HepG2 (cell line): ENCODE data around the gene NFAT5. TPM values are rescaled to one million over a fixed set of nuclear protein-coding genes. Genes with fewer than 3 reads are reported as not detected.

ENCODE experiments used
- AGO2 ChIP-seq: fragments of 200-400 bp; formaldehyde crosslinking; optimal IDR thresholded peaks from 2 replicates; pipeline ENCODE3; 2017; ENCODE audit warnings: mild to moderate bottlenecking, low read depth, low read length, moderate library complexity
- ARID5B ChIP-seq: IDR thresholded peaks from 2 replicates; pipeline ENCODE4 v1.4.0; 2020; ENCODE audit warnings: mild to moderate bottlenecking, missing genetic modification reagents
- ATF4 ChIP-seq, 2 experiments: fragments of 450-650 bp in 1 of 2; sonication (generic) in 1 of 2; formaldehyde crosslinking; IDR thresholded peaks; 2 replicates each; pipeline versions ENCODE4 v1.5.0 to v1.8.0; 2020 to 2022; ENCODE audit warnings: mild to moderate bottlenecking in 1 of 2, missing genetic modification reagents in 1 of 2
- ATF7 ChIP-seq, 2 experiments: fragments of 450-650 bp in 1 of 2; sonication (generic) in 1 of 2; formaldehyde crosslinking in 1 of 2; IDR thresholded peaks; 2 replicates each; pipeline versions ENCODE4 v1.4.0 to v1.6.1; 2016 to 2020; ENCODE audit warnings: antibody characterized with exemption in 1 of 2, mild to moderate bottlenecking in 1 of 2, missing genetic modification reagents in 1 of 2
- DZIP1 ChIP-seq: sonication (generic); formaldehyde crosslinking; IDR thresholded peaks from 2 replicates; pipeline ENCODE4 v1.5.0; 2020; ENCODE audit warnings: mild to moderate bottlenecking, missing genetic modification reagents
- GMEB1 ChIP-seq: sonication (generic); formaldehyde crosslinking; IDR thresholded peaks from 2 replicates; pipeline ENCODE4 v1.5.1; 2020; ENCODE audit warnings: missing genetic modification reagents, mild to moderate bottlenecking, borderline replicate concordance
- HNF1A ChIP-seq, 2 experiments: sonication (generic) in 1 of 2; formaldehyde crosslinking in 1 of 2; IDR thresholded peaks; 2 replicates each; pipeline versions ENCODE4 v1.4.0 to v1.6.1; 2016 to 2020; ENCODE audit warnings: borderline replicate concordance in 1 of 2, low read depth in 1 of 2, mild to moderate bottlenecking in 1 of 2, missing genetic modification reagents in 1 of 2
- IKZF1 ChIP-seq: fragments of 450-650 bp; IDR thresholded peaks from 2 replicates; pipeline ENCODE4 v1.7.1; 2016
- NKX3-1 ChIP-seq: sonication (generic); formaldehyde crosslinking; IDR thresholded peaks from 2 replicates; pipeline ENCODE4 v1.5.0; 2020; ENCODE audit warnings: missing genetic modification reagents
- POLR2A ChIP-seq, 2 experiments: IDR thresholded peaks; 2 replicates each; pipeline ENCODE4 v1.6.1; 2011; ENCODE audit warnings: low read depth in 2 of 2, low read length in 2 of 2, mild to moderate bottlenecking in 1 of 2, moderate library complexity in 1 of 2; ENCODE audit not compliant: insufficient read depth in 1 of 2
- RBM22 ChIP-seq: fragments of 200-400 bp; formaldehyde crosslinking; optimal IDR thresholded peaks from 2 replicates; pipeline ENCODE3; 2017; ENCODE audit warnings: mild to moderate bottlenecking, low read length, moderate library complexity
- SSRP1 ChIP-seq: IDR thresholded peaks from 2 replicates; pipeline ENCODE4 v1.6.1; 2016; ENCODE audit warnings: control low read depth
- ZNF562 ChIP-seq: sonication (generic); formaldehyde crosslinking; IDR thresholded peaks from 2 replicates; pipeline ENCODE4 v1.8.0; 2022; ENCODE audit warnings: missing genetic modification reagents, borderline replicate concordance
- ZNF772 ChIP-seq: sonication (generic); formaldehyde crosslinking; IDR thresholded peaks from 2 replicates; pipeline ENCODE4 v1.5.0; 2020; ENCODE audit warnings: mild to moderate bottlenecking, missing genetic modification reagents
- polyA plus RNA-seq, 8 experiments: library from polyadenylated mRNA; depleted of rRNA in 3 of 8; stranded (reverse) in 7 of 8; unstranded in 1 of 8; fragments of >200 nt; fragmentation: Illumina TruSeq in 4 of 8; extraction: Trizol in 4 of 8; gene quantifications; 2 replicates each; pipeline versions ENCODE4 v1.2.1 to v1.2.3, GENCODE V29; 2011 to 2016; ENCODE audit warnings: low read depth in 4 of 8, missing spikeins in 1 of 8, mixed read lengths in 1 of 8; ENCODE audit not compliant: insufficient read depth in 1 of 8
- total RNA-seq, 5 experiments: library from RNA; depleted of rRNA; stranded (reverse); fragments of >200 nt; fragmentation: Illumina TruSeq; extraction: Trizol; gene quantifications; 2 replicates each; pipeline ENCODE4 v1.2.3, GENCODE V29; 2016; ENCODE audit warnings: low read depth in 1 of 5

Gene NFAT5
- total and polyA plus RNA-seq, 2 of the 13 experiments (the other 11 are each of a cell fraction or from before 2014, with no cell fraction given): 20.5 to 54.3 TPM

GRCh38 chr16:69706256-69706974 lies 140.6 kb downstream of the NFAT5 start (continued):
- TF ChIP-seq DZIP1 (CRISPR knock-in tag): no peak
- TF ChIP-seq POLR2A (IDR thresholded peaks at IDR 0.05; ENCODE audit: insufficient read depth in 1 of 2, low read depth in 2 of 2, low read length in 2 of 2): 0 out of 4 replicates have a peak, but pooled peaks of 1 of the 2 experiments have one; percentile 23
- TF ChIP-seq ARID5B (CRISPR knock-in tag): peak; percentile 63; the same call in 1 of the 2 replicates
- peak; percentile 77 for TF ChIP-seq ATF7 (IDR thresholded peaks at IDR 0.05)
- no peak for TF ChIP-seq ATF7 (CRISPR knock-in tag; IDR thresholded peaks at IDR 0.05)
- no peak for TF ChIP-seq IKZF1
- TF ChIP-seq GMEB1: no peak
- peak; percentile 36; the same call in 1 of the 2 replicates for TF ChIP-seq SSRP1 (CRISPR knock-in tag)
- TF ChIP-seq HNF1A (IDR thresholded peaks at IDR 0.05; ENCODE audit: low read depth): no peak
- TF ChIP-seq HNF1A (CRISPR knock-in tag; IDR thresholded peaks at IDR 0.05; ENCODE audit: borderline replicate concordance): no peak
- no peak for TF ChIP-seq ZNF772 (CRISPR knock-in tag)
- TF ChIP-seq NKX3-1: no peak
- TF ChIP-seq ZNF562: no peak
- peak; percentile 80 to 97 for TF ChIP-seq ATF4 (CRISPR knock-in tag; IDR thresholded peaks at IDR 0.05)
- peak; percentile 78 for TF ChIP-seq RBM22
- TF ChIP-seq AGO2: peak; percentile 62
